Stimulated activated memory B cell treated with anti-CD40 and anti-IgM and Interleukin-4, amounts not matched to agents 10 μg/mL and 1 μg/mL and 100 μg/mL, for 72 hours (primary cell): ENCODE results near the gene NRP2.

Experiments
- ATAC-seq: fragments of 150-1000 bp; cut with Tn5 transposase; 2 replicates; pipeline ENCODE4 v1.10.0; 2021
- H3K27ac Mint-ChIP-seq: one replicate; pipeline ENCODE4 v1.8.0; 2022; ENCODE audit warnings: mild to moderate bottlenecking, mixed read lengths
- H3K27me3 Mint-ChIP-seq: one replicate; pipeline ENCODE4 v1.8.0; 2022; ENCODE audit warnings: mixed read lengths
- H3K36me3 Mint-ChIP-seq: one replicate; pipeline ENCODE4 v1.8.0; 2022; ENCODE audit warnings: mixed read lengths
- H3K4me1 Mint-ChIP-seq: one replicate; pipeline ENCODE4 v1.8.0; 2022; ENCODE audit warnings: mixed read lengths
- H3K4me3 Mint-ChIP-seq: one replicate; pipeline ENCODE4 v1.8.0; 2022; ENCODE audit warnings: mild to moderate bottlenecking, moderate library complexity, mixed read lengths
- H3K9me3 Mint-ChIP-seq: one replicate; pipeline ENCODE4 v1.8.0; 2022; ENCODE audit warnings: mixed read lengths

The NRP2 gene

GRCh38 chr2:205722283-205722918 is 40.1 kb downstream of the NRP2 start:
- ATAC-seq: no peak
- Mint-ChIP-seq H3K4me1 (peaks cover 25% of the 10 kb centered on the region), H3K27ac (peak overlapping the region; percentile 12), H3K4me3 (no peak overlapping the region), H3K9me3 (no peaks in the 10 kb centered on the region), H3K36me3 (no peaks in the 10 kb centered on the region), H3K27me3 (no peaks in the 10 kb centered on the region)

GRCh38 chr2:205723179-205723578 is 40.9 kb downstream of the NRP2 start:
- no peak for ATAC-seq
- H3K4me3 Mint-ChIP-seq: no peak overlapping the region
- no peaks in the 10 kb centered on the region for H3K9me3 Mint-ChIP-seq
- peaks cover 25% of the 10 kb centered on the region for H3K4me1 Mint-ChIP-seq
- no peak overlapping the region for H3K27ac Mint-ChIP-seq
- no peaks in the 10 kb centered on the region for H3K36me3 Mint-ChIP-seq
- H3K27me3 Mint-ChIP-seq: no peaks in the 10 kb centered on the region

GRCh38 chr2:205725059-205725458 is 42.8 kb downstream of the NRP2 start:
- Mint-ChIP-seq H3K36me3 (no peaks in the 10 kb centered on the region), H3K4me3 (no peak overlapping the region), H3K27me3 (no peaks in the 10 kb centered on the region), H3K27ac (no peak overlapping the region), H3K9me3 (no peaks in the 10 kb centered on the region), H3K4me1 (peaks cover 25% of the 10 kb centered on the region)
- ATAC-seq: no peak

GRCh38 chr2:205726506-205726905 is 44.2 kb downstream of the NRP2 start:
- no peak overlapping the region for H3K27ac Mint-ChIP-seq
- H3K4me3 Mint-ChIP-seq: no peak overlapping the region
- peaks cover 21% of the 10 kb centered on the region for H3K4me1 Mint-ChIP-seq
- H3K36me3 Mint-ChIP-seq: no peaks in the 10 kb centered on the region
- H3K27me3 Mint-ChIP-seq: no peaks in the 10 kb centered on the region
- ATAC-seq: no peak
- no peaks in the 10 kb centered on the region for H3K9me3 Mint-ChIP-seq

GRCh38 chr2:205727174-205727573 is 44.9 kb downstream of the NRP2 start:
- Mint-ChIP-seq H3K4me1 (peaks cover 16% of the 10 kb centered on the region), H3K27me3 (no peaks in the 10 kb centered on the region), H3K9me3 (no peaks in the 10 kb centered on the region), H3K36me3 (no peaks in the 10 kb centered on the region), H3K27ac (no peak overlapping the region), H3K4me3 (no peak overlapping the region)
- no peak for ATAC-seq

- Mint-ChIP-seq H3K9me3 (no peaks in the 10 kb centered on the region), H3K27me3 (no peaks in the 10 kb centered on the region), H3K4me1 (peaks cover 8% of the 10 kb centered on the region), H3K27ac (no peak overlapping the region), H3K4me3 (no peak overlapping the region), H3K36me3 (no peaks in the 10 kb centered on the region)
- no peak for ATAC-seq
These were observed 46.1 kb downstream of the NRP2 start for GRCh38 chr2:205728366-205728765.

GRCh38 chr2:205730191-205730590 is 47.9 kb downstream of the NRP2 start:
- no peak for ATAC-seq
- H3K27ac Mint-ChIP-seq: no peak overlapping the region
- H3K27me3 Mint-ChIP-seq: no peaks in the 10 kb centered on the region
- no peak overlapping the region for H3K4me3 Mint-ChIP-seq
- H3K9me3 Mint-ChIP-seq: no peaks in the 10 kb centered on the region
- peaks cover 5% of the 10 kb centered on the region for H3K4me1 Mint-ChIP-seq
- H3K36me3 Mint-ChIP-seq: no peaks in the 10 kb centered on the region

GRCh38 chr2:205730701-205731582 is 48.6 kb downstream of the NRP2 start:
- no peaks in the 10 kb centered on the region for H3K36me3 Mint-ChIP-seq
- H3K4me1 Mint-ChIP-seq: peaks cover 5% of the 10 kb centered on the region
- no peak overlapping the region for H3K4me3 Mint-ChIP-seq
- no peaks in the 10 kb centered on the region for H3K27me3 Mint-ChIP-seq
- no peak for ATAC-seq
- no peak overlapping the region for H3K27ac Mint-ChIP-seq
- H3K9me3 Mint-ChIP-seq: no peaks in the 10 kb centered on the region

GRCh38 chr2:205731583-205731981 is 49.3 kb downstream of the NRP2 start:
- Mint-ChIP-seq H3K9me3 (no peaks in the 10 kb centered on the region), H3K27me3 (no peaks in the 10 kb centered on the region), H3K4me3 (no peak overlapping the region), H3K36me3 (no peaks in the 10 kb centered on the region), H3K27ac (no peak overlapping the region), H3K4me1 (peaks cover 5% of the 10 kb centered on the region)
- ATAC-seq: no peak

GRCh38 chr2:205732314-205732713 is 50.0 kb downstream of the NRP2 start:
- no peaks in the 10 kb centered on the region for H3K9me3 Mint-ChIP-seq
- H3K27me3 Mint-ChIP-seq: no peaks in the 10 kb centered on the region
- ATAC-seq: no peak
- no peak overlapping the region for H3K4me3 Mint-ChIP-seq
- H3K27ac Mint-ChIP-seq: no peak overlapping the region
- H3K36me3 Mint-ChIP-seq: no peaks in the 10 kb centered on the region
- H3K4me1 Mint-ChIP-seq: peaks cover 5% of the 10 kb centered on the region

- H3K27me3 Mint-ChIP-seq: no peaks in the 10 kb centered on the region
These were observed 50.8 kb downstream of the NRP2 start for GRCh38 chr2:205733082-205733481.

GRCh38 chr2:205733648-205734047 is 51.3 kb downstream of the NRP2 start:
- Mint-ChIP-seq H3K4me1 (peaks cover 5% of the 10 kb centered on the region), H3K4me3 (no peak overlapping the region), H3K27me3 (no peaks in the 10 kb centered on the region), H3K9me3 (no peaks in the 10 kb centered on the region), H3K27ac (no peak overlapping the region), H3K36me3 (no peaks in the 10 kb centered on the region)
- no peak for ATAC-seq

More at GRCh38 chr2:205733082-205733481, 50.8 kb downstream of the NRP2 start:
- Mint-ChIP-seq H3K4me3 (no peak overlapping the region), H3K4me1 (peaks cover 5% of the 10 kb centered on the region), H3K27ac (no peak overlapping the region), H3K9me3 (no peaks in the 10 kb centered on the region), H3K36me3 (no peaks in the 10 kb centered on the region)
- ATAC-seq: no peak

GRCh38 chr2:205734436-205735037 is 52.2 kb downstream of the NRP2 start:
- Mint-ChIP-seq H3K4me3 (no peak overlapping the region), H3K36me3 (no peaks in the 10 kb centered on the region), H3K27me3 (no peaks in the 10 kb centered on the region), H3K27ac (no peak overlapping the region), H3K4me1 (peaks cover 5% of the 10 kb centered on the region), H3K9me3 (no peaks in the 10 kb centered on the region)
- ATAC-seq: no peak

GRCh38 chr2:205738117-205738968 is 56.0 kb downstream of the NRP2 start:
- H3K27ac Mint-ChIP-seq: no peak overlapping the region
- no peak for ATAC-seq
- no peaks in the 10 kb centered on the region for H3K9me3 Mint-ChIP-seq
- H3K27me3 Mint-ChIP-seq: no peaks in the 10 kb centered on the region
- no peak overlapping the region for H3K4me3 Mint-ChIP-seq
- no peaks in the 10 kb centered on the region for H3K36me3 Mint-ChIP-seq
- no peaks in the 10 kb centered on the region for H3K4me1 Mint-ChIP-seq

- H3K9me3 Mint-ChIP-seq: no peaks in the 10 kb centered on the region
- H3K27me3 Mint-ChIP-seq: no peaks in the 10 kb centered on the region
- H3K27ac Mint-ChIP-seq: no peak overlapping the region
- no peaks in the 10 kb centered on the region for H3K4me1 Mint-ChIP-seq
- no peak overlapping the region for H3K4me3 Mint-ChIP-seq
- ATAC-seq: no peak
- no peaks in the 10 kb centered on the region for H3K36me3 Mint-ChIP-seq
These were observed 57.3 kb downstream of the NRP2 start for GRCh38 chr2:205739620-205740019.
